RPMI8226 (cell line): ENCODE measurements around the gene SELENOO.
A peak's percentile ranks its signal among the peaks of the same experiment; 100 is the strongest.
"Not testable (repeated sequence)": the region's sequence is repeated elsewhere in the genome, so short reads cannot be mapped to it uniquely, and the experiment has no call there.

ENCODE experiments used
- DNase-seq: peaks from one replicate; pipeline ENCODE4 v3.0.0-alpha.2; 2015

The SELENOO gene

DNA sequence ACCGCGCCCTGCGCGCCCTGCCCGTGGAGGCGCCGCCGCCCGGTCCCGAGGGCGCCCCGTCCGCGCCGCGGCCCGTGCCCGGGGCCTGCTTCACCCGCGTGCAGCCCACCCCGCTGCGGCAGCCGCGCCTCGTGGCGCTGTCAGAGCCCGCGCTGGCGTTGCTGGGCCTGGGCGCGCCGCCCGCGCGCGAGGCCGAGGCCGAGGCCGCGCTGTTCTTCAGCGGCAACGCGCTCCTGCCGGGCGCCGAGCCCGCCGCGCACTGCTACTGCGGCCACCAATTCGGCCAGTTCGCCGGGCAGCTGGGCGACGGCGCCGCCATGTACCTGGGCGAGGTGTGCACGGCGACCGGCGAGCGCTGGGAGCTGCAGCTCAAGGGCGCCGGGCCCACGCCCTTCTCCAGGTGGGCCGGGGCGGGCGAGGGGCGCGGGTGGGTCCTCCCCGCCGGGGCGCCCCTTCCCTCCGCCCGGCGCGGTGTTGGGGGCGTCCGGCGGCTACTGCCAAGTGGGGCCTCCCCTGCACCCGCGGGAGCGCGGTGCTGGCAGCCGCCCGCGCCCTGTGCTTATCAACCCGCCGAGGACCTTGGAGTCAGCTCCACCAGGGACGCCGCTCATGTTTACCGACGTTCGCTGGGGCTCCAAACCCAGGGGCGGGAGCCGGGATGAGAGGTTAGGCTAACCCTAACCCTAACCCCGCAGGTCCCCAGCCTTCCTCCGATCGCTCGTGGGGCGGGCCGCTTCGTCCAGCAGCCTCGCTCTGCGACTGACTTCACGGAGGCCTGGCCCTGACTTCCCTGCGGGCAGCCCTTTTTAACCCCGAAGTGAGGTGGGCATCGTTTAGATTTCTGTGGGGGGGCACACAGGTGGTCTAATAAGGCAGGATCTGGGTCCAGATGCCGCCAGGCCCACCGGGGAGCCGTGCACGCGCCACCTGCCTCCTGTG lies 649 bp downstream of the SELENOO start:
- DNase-seq, result peak; percentile 40

DNA sequence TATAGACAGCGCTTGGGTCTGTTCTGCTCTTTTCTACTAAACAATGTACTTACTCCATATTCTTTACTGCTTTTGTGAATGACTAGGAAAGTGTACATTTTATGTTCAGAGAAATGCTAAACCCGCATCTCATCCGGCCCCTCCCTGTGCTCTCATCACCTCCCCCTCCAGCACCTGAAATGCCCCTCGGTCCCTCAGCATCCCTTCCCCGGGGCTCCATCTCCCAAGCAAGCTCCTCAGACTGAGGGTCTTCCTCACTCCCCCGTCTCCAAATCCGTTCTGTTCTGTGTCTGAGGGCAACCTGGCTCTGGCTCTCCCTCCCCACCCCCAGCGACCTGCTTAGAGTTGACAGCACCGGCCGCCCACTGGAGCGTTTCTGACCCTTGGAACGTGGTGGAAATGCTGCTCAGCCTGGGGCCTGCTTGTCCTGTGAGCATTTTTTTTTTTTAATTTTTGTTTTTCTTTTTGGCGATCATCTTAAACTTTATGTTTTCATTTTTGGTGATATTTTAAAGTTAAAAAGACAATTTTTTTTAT lies 1.4 kb downstream of the SELENOO start:
- no peak for DNase-seq

GRCh38 chr22:50203288-50203687 lies 2.5 kb downstream of the SELENOO start:
- DNase-seq, result no peak

GRCh38 chr22:50204571-50204970 lies 3.8 kb downstream of the SELENOO start:
- DNase-seq, result no peak

- not testable (repeated sequence) for DNase-seq
Observed at GRCh38 chr22:50204998-50205397, 4.2 kb downstream of the SELENOO start.

GRCh38 chr22:50205781-50206569 lies 5.2 kb downstream of the SELENOO start:
- DNase-seq, result no peak

- DNase-seq, result no peak
Observed at GRCh38 chr22:50206599-50206998, 5.8 kb downstream of the SELENOO start.

- DNase-seq, result no peak
Observed at GRCh38 chr22:50207383-50208140, 6.8 kb downstream of the SELENOO start.

DNA sequence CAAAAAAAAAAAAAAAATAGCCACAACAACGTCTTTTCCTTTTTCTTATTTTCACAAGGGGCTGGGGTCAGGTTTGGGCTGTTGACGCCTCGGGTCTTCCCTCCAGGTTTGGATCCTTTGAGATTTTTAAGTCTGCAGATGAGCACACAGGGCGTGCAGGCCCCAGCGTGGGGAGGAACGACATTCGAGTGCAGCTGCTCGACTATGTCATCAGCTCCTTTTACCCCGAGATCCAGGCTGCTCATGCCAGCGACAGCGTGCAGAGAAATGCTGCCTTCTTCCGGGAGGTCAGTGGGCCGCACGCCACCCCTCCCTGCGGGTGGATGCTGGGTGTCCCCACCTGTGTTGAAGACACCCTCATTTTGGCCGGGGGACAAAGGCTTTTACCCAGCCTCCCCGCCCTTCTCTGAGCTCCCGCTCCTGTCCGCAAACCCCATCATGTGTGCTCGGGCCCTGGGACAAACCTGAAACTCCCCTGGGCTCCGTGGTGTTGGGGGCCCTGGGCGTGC lies 7.7 kb downstream of the SELENOO start:
- no peak for DNase-seq

DNA sequence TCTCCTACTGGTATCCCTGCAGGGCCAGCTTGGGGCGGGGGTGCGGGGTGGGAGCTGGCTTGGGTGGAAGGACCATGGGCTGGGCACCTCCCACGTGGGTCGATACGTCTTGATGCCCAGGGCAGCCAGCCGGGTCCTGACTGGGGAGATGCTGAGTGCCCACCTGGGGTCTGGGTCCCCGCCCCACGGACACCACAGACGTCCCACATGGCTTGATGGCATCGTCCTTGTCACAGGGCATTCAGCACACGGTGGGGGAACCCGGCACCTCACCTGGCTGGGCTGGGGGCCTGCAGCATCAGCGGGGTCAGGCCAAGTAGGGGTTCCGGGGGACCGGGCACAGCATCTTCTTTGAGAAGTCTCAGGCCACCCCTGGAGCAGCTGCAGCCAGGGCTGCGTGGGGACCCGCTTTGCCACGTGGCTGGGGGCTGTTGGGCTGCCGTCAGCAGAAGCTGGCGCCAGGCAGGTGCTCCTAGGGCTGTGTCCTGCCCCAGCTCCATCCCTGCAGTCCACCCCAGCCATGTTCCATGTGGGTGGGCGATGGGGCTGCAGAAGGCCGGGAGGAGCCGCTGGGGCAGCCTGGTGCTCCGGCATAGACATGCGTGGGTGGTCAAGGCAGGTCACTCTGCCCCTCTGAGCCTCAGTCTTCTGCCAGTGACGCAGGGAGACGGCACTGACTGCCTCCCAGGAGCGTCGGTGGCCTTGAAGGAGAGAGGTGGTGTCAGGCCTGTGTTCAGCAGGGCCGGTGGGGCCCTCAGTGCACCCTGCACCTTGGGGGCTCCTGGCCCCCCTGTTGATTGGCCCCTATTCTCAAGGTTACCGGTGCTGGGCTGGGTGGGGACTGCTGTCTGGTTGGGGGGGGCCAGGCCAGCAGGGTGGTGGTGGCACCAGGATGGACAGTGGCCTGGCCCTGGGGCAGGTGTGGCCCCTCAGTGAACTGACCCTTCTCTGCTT lies 8.4 kb downstream of the SELENOO start:
- no peak for DNase-seq

- peak; percentile 80 for DNase-seq
Observed at GRCh38 chr22:50209893-50210292, 9.1 kb downstream of the SELENOO start.

DNA sequence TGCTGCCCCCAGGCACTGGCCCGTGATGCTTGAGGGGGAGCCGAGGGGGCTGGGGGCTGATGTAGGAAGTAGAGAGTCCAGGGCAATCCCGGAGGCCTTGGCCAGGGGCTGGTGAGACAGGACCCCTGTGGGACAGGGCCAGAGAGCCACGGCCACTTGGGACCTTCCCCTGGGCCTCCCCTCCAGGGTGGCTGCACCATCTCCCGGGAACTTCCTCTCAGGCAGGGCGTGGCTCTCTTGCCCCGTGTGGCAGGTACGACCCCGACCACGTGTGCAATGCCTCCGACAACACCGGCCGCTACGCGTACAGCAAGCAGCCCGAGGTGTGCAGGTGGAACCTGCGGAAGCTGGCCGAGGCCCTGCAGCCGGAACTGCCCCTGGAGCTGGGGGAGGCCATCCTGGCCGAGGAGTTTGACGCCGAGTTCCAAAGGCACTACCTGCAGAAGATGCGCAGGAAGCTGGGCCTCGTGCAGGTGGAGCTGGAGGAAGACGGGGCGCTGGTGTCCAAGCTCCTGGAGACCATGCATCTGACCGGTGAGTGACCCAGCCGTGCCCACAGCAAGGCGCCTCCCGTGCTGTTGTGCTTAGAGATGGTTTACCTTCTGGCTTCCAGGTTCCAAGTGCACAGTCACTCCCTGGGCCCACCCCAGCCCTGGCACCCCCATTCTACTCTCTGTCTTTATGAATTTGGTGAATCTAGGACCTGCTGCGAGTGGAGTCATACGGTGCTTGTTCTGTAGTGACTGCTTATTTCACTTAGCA lies 9.7 kb downstream of the SELENOO start:
- DNase-seq, result no peak

DNA sequence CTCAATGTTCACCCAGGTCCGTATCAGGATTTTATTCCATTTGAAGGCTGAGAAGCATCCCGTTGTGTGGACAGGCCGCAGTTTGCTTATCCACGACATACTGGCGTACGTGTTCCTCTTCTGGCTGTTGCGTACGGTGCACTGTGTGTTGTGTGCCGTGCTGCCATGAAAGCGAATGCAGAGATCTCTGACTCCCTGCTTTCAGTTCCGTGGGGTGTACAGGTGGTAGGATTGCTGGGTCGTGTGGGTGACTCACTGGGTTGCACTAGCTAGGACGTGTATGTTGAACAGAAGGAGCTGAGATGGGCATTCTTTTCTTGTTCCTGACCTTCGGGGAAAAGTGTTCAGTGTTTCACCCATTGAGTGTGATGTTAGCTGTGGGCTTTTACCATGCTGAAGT lies 10.3 kb downstream of the SELENOO start:
- DNase-seq, result no peak

- no peak for DNase-seq
Observed at GRCh38 chr22:50213263-50213662, 12.5 kb downstream of the SELENOO start.

- no peak for DNase-seq
Observed at GRCh38 chr22:50215297-50216054, 14.7 kb downstream of the SELENOO start.

- DNase-seq, result no peak
Observed at GRCh38 chr22:50216055-50216683, 15.4 kb downstream of the SELENOO start.

- no peak for DNase-seq
Observed at GRCh38 chr22:50216684-50217520, 16.1 kb downstream of the SELENOO start.

DNA sequence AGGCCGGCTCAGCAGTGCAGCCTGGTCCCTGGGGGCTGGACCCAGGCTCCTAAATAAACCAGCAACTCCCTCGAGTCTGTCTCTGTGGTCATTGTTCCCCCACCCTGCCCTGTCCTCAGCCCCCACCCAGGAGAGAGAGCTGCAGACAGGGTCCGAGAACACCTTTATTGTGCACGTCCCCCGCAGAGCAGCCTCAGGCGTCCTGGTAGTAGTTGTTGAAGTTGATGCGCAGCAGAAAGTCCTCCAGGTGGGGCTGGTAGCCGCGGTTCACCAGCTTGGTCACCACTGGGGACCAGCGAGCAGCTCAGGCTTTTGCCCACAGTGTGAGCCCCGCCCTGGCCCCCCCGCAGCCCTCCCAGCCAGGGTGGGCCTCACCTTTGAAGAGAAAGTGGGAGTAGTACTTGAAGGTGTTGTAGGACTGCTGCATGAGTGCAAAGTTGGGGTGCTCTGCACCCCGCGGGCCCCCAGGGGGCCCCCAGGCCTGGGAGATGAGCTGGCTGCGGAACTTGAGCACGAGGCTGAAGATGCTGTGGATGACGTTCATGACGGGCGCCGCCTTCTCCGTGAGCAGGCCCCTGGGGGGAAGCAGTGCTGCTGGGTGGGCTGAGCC lies 16.8 kb downstream of the SELENOO start:
- no peak for DNase-seq
